ENCODE results near the gene SMIM24.

DNA sequence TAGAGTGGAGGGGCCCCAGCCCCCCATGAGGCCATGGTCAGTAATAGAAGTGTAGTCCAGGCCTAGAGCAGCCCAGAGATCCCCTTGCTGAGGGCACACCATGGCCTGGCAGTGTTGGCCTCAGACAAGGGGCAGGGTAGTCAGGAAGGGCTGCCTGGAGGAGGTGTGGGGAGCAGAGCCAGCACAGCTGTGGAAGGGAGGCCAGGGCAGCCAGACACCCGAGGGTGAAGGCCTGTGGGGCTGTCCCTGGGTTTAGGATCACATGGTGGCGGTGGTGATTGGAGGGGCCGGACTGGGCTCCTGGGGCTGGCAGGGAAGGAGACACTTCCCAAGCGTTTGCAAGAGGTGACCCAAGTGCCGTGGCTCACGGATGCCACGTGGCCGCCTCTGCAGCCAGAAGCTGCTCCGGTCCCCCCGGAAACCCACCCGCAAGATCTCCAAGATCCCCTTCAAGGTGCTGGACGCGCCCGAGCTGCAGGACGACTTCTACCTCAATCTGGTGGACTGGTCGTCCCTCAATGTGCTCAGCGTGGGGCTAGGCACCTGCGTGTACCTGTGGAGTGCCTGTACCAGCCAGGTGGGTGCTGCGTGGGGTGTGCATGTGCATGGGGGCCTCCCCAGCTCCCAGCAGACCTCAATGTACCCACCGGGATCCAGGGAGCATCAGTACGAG is 47.0 kb upstream of the SMIM24 start:
- TF ChIP-seq, protein P1, sequence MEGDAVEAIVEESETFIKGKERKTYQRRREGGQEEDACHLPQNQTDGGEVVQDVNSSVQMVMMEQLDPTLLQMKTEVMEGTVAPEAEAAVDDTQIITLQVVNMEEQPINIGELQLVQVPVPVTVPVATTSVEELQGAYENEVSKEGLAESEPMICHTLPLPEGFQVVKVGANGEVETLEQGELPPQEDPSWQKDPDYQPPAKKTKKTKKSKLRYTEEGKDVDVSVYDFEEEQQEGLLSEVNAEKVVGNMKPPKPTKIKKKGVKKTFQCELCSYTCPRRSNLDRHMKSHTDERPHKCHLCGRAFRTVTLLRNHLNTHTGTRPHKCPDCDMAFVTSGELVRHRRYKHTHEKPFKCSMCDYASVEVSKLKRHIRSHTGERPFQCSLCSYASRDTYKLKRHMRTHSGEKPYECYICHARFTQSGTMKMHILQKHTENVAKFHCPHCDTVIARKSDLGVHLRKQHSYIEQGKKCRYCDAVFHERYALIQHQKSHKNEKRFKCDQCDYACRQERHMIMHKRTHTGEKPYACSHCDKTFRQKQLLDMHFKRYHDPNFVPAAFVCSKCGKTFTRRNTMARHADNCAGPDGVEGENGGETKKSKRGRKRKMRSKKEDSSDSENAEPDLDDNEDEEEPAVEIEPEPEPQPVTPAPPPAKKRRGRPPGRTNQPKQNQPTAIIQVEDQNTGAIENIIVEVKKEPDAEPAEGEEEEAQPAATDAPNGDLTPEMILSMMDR (IDR thresholded peaks at IDR 0.05), result no peak
- no peak for TF ChIP-seq EZH2 (IDR thresholded peaks at IDR 0.05)

Data from neural progenitor cell (in vitro differentiated cells).